Measurements from ENCODE around the gene NCAPG2.

DNA sequence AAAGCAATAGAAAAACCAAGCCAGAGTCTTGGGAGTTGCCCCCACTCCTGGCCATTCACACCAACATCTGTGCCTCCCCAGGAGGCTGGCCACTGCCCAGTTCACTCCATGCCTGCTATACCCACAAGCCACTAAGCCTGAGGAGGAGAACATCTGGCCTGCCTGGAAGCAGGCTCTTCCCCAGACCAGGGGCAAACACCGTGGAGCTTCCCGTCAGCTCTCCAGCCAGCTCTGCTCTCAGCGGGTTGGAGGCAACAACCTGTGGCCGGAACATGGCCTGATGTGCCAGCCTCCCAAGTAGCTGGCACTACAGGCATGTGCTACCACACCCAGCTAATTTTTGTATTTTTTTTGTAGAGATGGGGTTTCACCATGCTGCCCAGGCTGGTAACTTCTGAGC, 107.9 kb downstream of the NCAPG2 start:
- TF ChIP-seq ZNF384 (IDR thresholded peaks at IDR 0.05) = no peak
- no peak for TF ChIP-seq LEF1 (IDR thresholded peaks at IDR 0.05; ENCODE audit: borderline replicate concordance)
- TF ChIP-seq FOXA1 (IDR thresholded peaks at IDR 0.05) = no peak
- TF ChIP-seq SUZ12 (IDR thresholded peaks at IDR 0.05) = no peak
- no peak for TF ChIP-seq TARDBP (IDR thresholded peaks at IDR 0.05)
- no peak for TF ChIP-seq SP1 (IDR thresholded peaks at IDR 0.05)
- no peak for TF ChIP-seq FOXM1 (IDR thresholded peaks at IDR 0.05; ENCODE audit: borderline replicate concordance)
- TF ChIP-seq HDGF (IDR thresholded peaks at IDR 0.05; ENCODE audit: borderline replicate concordance) = no peak
- no peak for TF ChIP-seq ELF4 (IDR thresholded peaks at IDR 0.05)
- no peak for TF ChIP-seq NFRKB (IDR thresholded peaks at IDR 0.05)
- TF ChIP-seq ARNT (IDR thresholded peaks at IDR 0.05) = no peak
- no peak for TF ChIP-seq CTBP1 (IDR thresholded peaks at IDR 0.05; ENCODE audit: borderline replicate concordance)
- TF ChIP-seq, protein P1, sequence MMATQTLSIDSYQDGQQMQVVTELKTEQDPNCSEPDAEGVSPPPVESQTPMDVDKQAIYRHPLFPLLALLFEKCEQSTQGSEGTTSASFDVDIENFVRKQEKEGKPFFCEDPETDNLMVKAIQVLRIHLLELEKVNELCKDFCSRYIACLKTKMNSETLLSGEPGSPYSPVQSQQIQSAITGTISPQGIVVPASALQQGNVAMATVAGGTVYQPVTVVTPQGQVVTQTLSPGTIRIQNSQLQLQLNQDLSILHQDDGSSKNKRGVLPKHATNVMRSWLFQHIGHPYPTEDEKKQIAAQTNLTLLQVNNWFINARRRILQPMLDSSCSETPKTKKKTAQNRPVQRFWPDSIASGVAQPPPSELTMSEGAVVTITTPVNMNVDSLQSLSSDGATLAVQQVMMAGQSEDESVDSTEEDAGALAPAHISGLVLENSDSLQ (IDR thresholded peaks at IDR 0.05) = no peak
- no peak for TF ChIP-seq FOXK2 (IDR thresholded peaks at IDR 0.05)

All from HEK293T (cell line).